Pancreas (tissue), 10 donors: ENCODE measurements around the gene GPRC5D. TPM values are rescaled to one million over a fixed set of nuclear protein-coding genes. Genes with fewer than 3 reads are reported as not detected.

Source experiments
- ATAC-seq, 4 donors: fragments of 200-7000 bp; cut with Tn5 transposase; one replicate each; pipeline versions ENCODE4 v1.8.0 to v1.9.1; 2020; ENCODE audit warnings: mild to moderate bottlenecking in 4 of 4, moderate library complexity in 4 of 4
- DNase-seq, 6 donors: peaks; one replicate each; pipeline ENCODE4 v3.0.0-alpha.2; 2020
- FAIRE-seq: peaks from 2 replicates; lab custom pipeline; 2012; peaks lifted over from hg19 to GRCh38; lab: Jason Lieb, UNC
- H3K27ac ChIP-seq, 4 donors: fragments of 200-600 bp; sonication (generic); 1 replicate in 3 of 4; 2 replicates in 1 of 4; pipeline versions ENCODE4 v1.5.0 to v1.8.0; 2020
- H3K27me3 ChIP-seq, 4 donors: fragments of 200-600 bp; one replicate each; pipeline ENCODE4 v1.8.0; 2021
- H3K36me3 ChIP-seq, 3 donors: fragments of 200-600 bp; sonication (generic) in 1 of 3; one replicate each; pipeline versions ENCODE4 v1.5.0 to v1.8.0; 2020 to 2021
- H3K4me1 ChIP-seq, 3 donors: fragments of 200-600 bp; one replicate each; pipeline ENCODE4 v1.8.0; 2021
- H3K4me3 ChIP-seq, 4 donors: fragments of 200-600 bp; sonication (generic) in 2 of 4; one replicate each; pipeline versions ENCODE4 v1.5.0 to v1.8.0; 2020 to 2021
- H3K9me3 ChIP-seq, 4 donors: fragments of 200-600 bp; one replicate each; pipeline ENCODE4 v1.8.0; 2021
- CTCF ChIP-seq, 4 donors: fragments of 200-600 bp; sonication (generic) in 3 of 4; IDR thresholded peaks; one replicate each; pipeline versions ENCODE4 v1.5.0 to v1.8.0; 2021; ENCODE audit warnings: antibody characterized with exemption in 4 of 4
- WGBS, 2 donors: extraction: QIAGEN DNeasy Blood & Tissue Kit; methylation state at CpG; one replicate each; pipeline ENCODE4 v1.1.7; 2013; 5-methylcytosine and 5-hydroxymethylcytosine counted together
- intact Hi-C, 3 donors: fragments of 100-400 bp; cut with DNase I; formaldehyde crosslinking; loops; one replicate each; pipeline versions ENCODE4 v1.11.1 to v1.14.2; 2022
- polyA plus RNA-seq, 2 donors: library from polyadenylated mRNA; stranded (reverse); fragments of 200-250 nt; gene quantifications; one replicate each; pipeline ENCODE4 v1.2.3, GENCODE V29; 2013
- total RNA-seq, 6 donors: library from RNA; stranded (reverse); fragmentation: NEBNext Ultra II Directional in 4 of 6; extraction: Animal tissue kit (Norgen Biotek cat#: 25700) in 4 of 6; gene quantifications; one replicate each; pipeline versions ENCODE4 v1.2.1 to v1.2.4, GENCODE V29; 2021 to 2023
- donor health status: healthy with polysubstance abuse.
- donor health status: DM: no; HTN: no; CAD: no; lungs with moderate emphysema.
- donor health status: DM: no; HTN: no; CAD: no.
- donor health status: control.
- donor health status: control.
- donor health status: Bipolar disorder and iron deficiency.
- donor health status: DM: yes; HTN: yes; CAD: no.
- donor health status: DM: no; HTN: no; CAD: no.
- donor health status: DM: no; HTN: no; CAD: no.
- donor health status: DM: yes; HTN: yes; CAD: no.

Gene GPRC5D
- total and polyA plus RNA-seq, 8 donors, result 0.24 to 0.42 (median 0.33) TPM; not detected in 5

- DNase-seq (no peak), ATAC-seq (no peak), FAIRE-seq (no peak)
- Histone ChIP-seq H3K27me3 (no peaks in the 10 kb centered on the region), H3K27ac (no peak overlapping the region), H3K4me3 (no peak overlapping the region), H3K36me3 (no peaks in the 10 kb centered on the region), H3K4me1 (no peaks in the 10 kb centered on the region), H3K9me3 (no peaks in the 10 kb centered on the region)
- WGBS, 2 donors, result 76 to 77% methylated on average over 7 of the region's 7 CpGs
- TF ChIP-seq CTCF (IDR thresholded peaks at IDR 0.05), result no peak
- intact Hi-C loops, result no loop called here
Observed at GRCh38 chr12:12958886-12959285, 6.9 kb upstream of the GPRC5D start.

GRCh38 chr12:12954878-12955625 is 3.1 kb upstream of the GPRC5D start:
- whole genome bisulfite sequencing, 2 donors, result 92 to 93% methylated on average over 6 of the region's 6 CpGs
- Histone ChIP-seq H3K4me1 (no peaks in the 10 kb centered on the region), H3K27ac (no peak overlapping the region), H3K9me3 (no peaks in the 10 kb centered on the region), H3K4me3 (no peak overlapping the region), H3K27me3 (no peaks in the 10 kb centered on the region), H3K36me3 (no peaks in the 10 kb centered on the region)
- DNase-seq (no peak), FAIRE-seq (no peak), ATAC-seq (peak in 2 of 4 donors; percentile 63 to 69)
- TF ChIP-seq CTCF (IDR thresholded peaks at IDR 0.05), result no peak
- intact Hi-C loops, result no loop called here

GRCh38 chr12:12954356-12954755 is 2.4 kb upstream of the GPRC5D start:
- Histone ChIP-seq H3K4me3 (no peak overlapping the region), H3K27ac (no peak overlapping the region), H3K4me1 (no peaks in the 10 kb centered on the region), H3K27me3 (no peaks in the 10 kb centered on the region), H3K36me3 (no peaks in the 10 kb centered on the region), H3K9me3 (no peaks in the 10 kb centered on the region)
- WGBS, 2 donors, result 74 to 77% methylated on average over 4 of the region's 4 CpGs
- FAIRE-seq, result no peak
- ATAC-seq, result no peak
- TF ChIP-seq CTCF (IDR thresholded peaks at IDR 0.05), result no peak
- intact Hi-C loops, result no loop called here
- no peak for DNase-seq

GRCh38 chr12:12951504-12951903 is 466 bp downstream of the GPRC5D start:
- no peak for DNase-seq
- WGBS, 2 donors, result 95 to 96% methylated on average over 1 of the region's 1 CpG
- Histone ChIP-seq H3K9me3 (no peaks in the 10 kb centered on the region), H3K27ac (no peak overlapping the region), H3K4me3 (no peak overlapping the region), H3K4me1 (no peaks in the 10 kb centered on the region), H3K36me3 (no peaks in the 10 kb centered on the region), H3K27me3 (no peaks in the 10 kb centered on the region)
- intact Hi-C loops, result no loop called here
- no peak for ATAC-seq
- FAIRE-seq, result no peak
- no peak for TF ChIP-seq CTCF (IDR thresholded peaks at IDR 0.05)

- no peak for DNase-seq
- FAIRE-seq, result no peak
- intact Hi-C loops, result no loop called here
- no peaks in the 10 kb centered on the region for H3K27me3 ChIP-seq
- H3K36me3 ChIP-seq, result no peaks in the 10 kb centered on the region
- ATAC-seq, result no peak
- no peak overlapping the region for H3K27ac ChIP-seq
- WGBS, 2 donors, result 85 to 87% methylated on average over 4 of the region's 4 CpGs
- H3K4me1 ChIP-seq, result no peaks in the 10 kb centered on the region
- TF ChIP-seq CTCF (IDR thresholded peaks at IDR 0.05), result no peak
- no peaks in the 10 kb centered on the region for H3K9me3 ChIP-seq
- no peak overlapping the region for H3K4me3 ChIP-seq
Observed at GRCh38 chr12:12947902-12948301, 4.1 kb downstream of the GPRC5D start.
